HEK293T (cell line): Measurements from ENCODE around the gene DRC1.

Experiments used
- BHLHE40 ChIP-seq: fragments of 450-650 bp; IDR thresholded peaks from 2 replicates; pipeline ENCODE4 v1.6.1; 2016; ENCODE audit warnings: mild to moderate bottlenecking, moderate library complexity, borderline replicate concordance
- CTBP1 ChIP-seq: fragments of 450-650 bp; IDR thresholded peaks from 2 replicates; pipeline ENCODE4 v1.6.1; 2016; ENCODE audit warnings: borderline replicate concordance
- ELF4 ChIP-seq: fragments of 450-650 bp; IDR thresholded peaks from 2 replicates; pipeline ENCODE4 v1.6.1; 2017; ENCODE audit warnings: antibody characterized with exemption
- FOXM1 ChIP-seq: fragments of 450-650 bp; IDR thresholded peaks from 2 replicates; pipeline ENCODE4 v1.6.1; 2017; ENCODE audit warnings: mild to moderate bottlenecking, borderline replicate concordance
- NFRKB ChIP-seq: fragments of 450-650 bp; IDR thresholded peaks from 2 replicates; pipeline ENCODE4 v1.6.1; 2016; ENCODE audit warnings: mild to moderate bottlenecking, moderate library complexity
- SP1 ChIP-seq: fragments of 450-650 bp; IDR thresholded peaks from 2 replicates; pipeline ENCODE4 v1.6.1; 2017
- SUZ12 ChIP-seq: fragments of 450-650 bp; IDR thresholded peaks from 2 replicates; pipeline ENCODE4 v1.6.1; 2016; ENCODE audit warnings: mild to moderate bottlenecking
- TARDBP ChIP-seq: fragments of 450-650 bp; IDR thresholded peaks from 2 replicates; pipeline ENCODE4 v1.6.1; 2016
- ZNF384 ChIP-seq: fragments of 450-650 bp; IDR thresholded peaks from 2 replicates; pipeline ENCODE4 v1.6.1; 2016

DNA sequence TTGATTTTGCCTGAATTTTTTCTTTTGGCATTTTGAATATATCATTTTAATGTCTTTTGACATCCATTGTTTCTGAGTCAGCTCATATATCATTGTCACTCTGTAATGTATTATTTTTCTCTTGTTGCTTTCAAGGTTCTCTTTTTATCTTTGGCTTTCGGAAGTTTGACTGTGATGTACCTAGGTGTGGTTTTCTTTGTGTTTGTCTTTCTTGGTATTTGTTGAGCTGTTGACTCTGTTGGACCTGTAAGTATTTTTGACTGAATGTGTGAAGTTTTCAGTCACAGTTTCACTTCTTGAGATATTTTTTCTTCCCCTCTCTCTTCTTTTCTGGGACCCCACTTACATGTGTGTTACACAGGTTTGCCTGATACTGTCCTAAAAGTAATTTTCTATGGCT lies 24.9 kb upstream of the DRC1 start:
- no peak for TF ChIP-seq FOXM1
- no peak for TF ChIP-seq ELF4
- TF ChIP-seq BHLHE40 = no peak
- no peak for TF ChIP-seq SUZ12
- no peak for TF ChIP-seq SP1
- TF ChIP-seq ZNF384 = no peak
- no peak for TF ChIP-seq NFRKB
- no peak for TF ChIP-seq TARDBP
- no peak for TF ChIP-seq CTBP1
